CD14-positive monocyte (primary cell): ENCODE results near the gene FOSB. TPM values are rescaled to one million over a fixed set of nuclear protein-coding genes. Genes with fewer than 3 reads are reported as not detected.

ENCODE experiments used
- DNase-seq, 3 donors: peaks; one replicate each; pipeline ENCODE4 v3.0.0-alpha.2; 2011 to 2022
- H2AFZ ChIP-seq: 2 replicates; pipeline ENCODE4 v1.6.0; 2012; ENCODE audit warnings: mild to moderate bottlenecking, low read depth, low read length, inconsistent platforms; ENCODE audit not compliant: insufficient read depth, poor library complexity, severe bottlenecking
- H3K27ac ChIP-seq, 2 donors: 1 replicate in 1 of 2; 2 replicates in 1 of 2; pipeline ENCODE4 v1.5.1; 2012 to 2013; ENCODE audit warnings: low read length in 2 of 2, control low read depth in 1 of 2, inconsistent platforms in 1 of 2, low read depth in 1 of 2, mild to moderate bottlenecking in 1 of 2
- H3K27me3 ChIP-seq, 2 donors: one replicate each; pipeline versions ENCODE4 v1.6.0 to v1.6.1; 2011 to 2013; ENCODE audit warnings: low read length in 2 of 2; ENCODE audit not compliant: control insufficient read depth in 2 of 2, insufficient read depth in 2 of 2
- H3K36me3 ChIP-seq, 2 donors: replicated peaks in 1 of 2; 1 replicate in 1 of 2; 2 replicates in 1 of 2; pipeline versions ENCODE4 v1.5.1 to v1.6.1; 2012 to 2013; ENCODE audit warnings: low read length in 2 of 2, control low read depth in 1 of 2, inconsistent platforms in 1 of 2, mild to moderate bottlenecking in 1 of 2; ENCODE audit not compliant: insufficient read depth in 2 of 2, control insufficient read depth in 1 of 2
- H3K4me1 ChIP-seq, 2 donors: 1 replicate in 1 of 2; 2 replicates in 1 of 2; pipeline versions ENCODE4 v1.5.1 to v1.6.1; 2012 to 2013; ENCODE audit warnings: low read length in 2 of 2, control low read depth in 1 of 2, inconsistent platforms in 1 of 2, mild to moderate bottlenecking in 1 of 2, moderate library complexity in 1 of 2; ENCODE audit not compliant: insufficient read depth in 2 of 2, control insufficient read depth in 1 of 2
- H3K4me2 ChIP-seq: replicated peaks from 2 replicates; pipeline ENCODE3; 2012; ENCODE audit warnings: low read length, moderate library complexity, mild to moderate bottlenecking; ENCODE audit not compliant: poor library complexity, severe bottlenecking; ENCODE audit errors: extremely low read depth
- H3K4me3 ChIP-seq, 3 experiments: fragments of 200-600 bp in 1 of 3; sonication (generic) in 1 of 3; replicated peaks in 1 of 3; 1 replicate in 2 of 3; 2 replicates in 1 of 3; pipeline ENCODE4 v1.5.1; 2011 to 2013; ENCODE audit warnings: low read length in 3 of 3, mild to moderate bottlenecking in 3 of 3, control low read depth in 2 of 3, low read depth in 2 of 3, inconsistent platforms in 1 of 3, moderate library complexity in 1 of 3
- H3K79me2 ChIP-seq: 2 replicates; pipeline ENCODE4 v1.6.0; 2012; ENCODE audit warnings: mild to moderate bottlenecking, control low read depth, inconsistent platforms, low read length, moderate library complexity; ENCODE audit not compliant: insufficient read depth
- H3K9ac ChIP-seq: 2 replicates; pipeline ENCODE4 v1.6.0; 2017; ENCODE audit warnings: low read length, mild to moderate bottlenecking; ENCODE audit not compliant: insufficient read depth, poor library complexity, severe bottlenecking
- H3K9me3 ChIP-seq, 2 donors: replicated peaks in 1 of 2; 1 replicate in 1 of 2; 2 replicates in 1 of 2; pipeline versions ENCODE4 v1.5.1 to v1.6.1; 2012 to 2013; ENCODE audit warnings: low read length in 2 of 2, control low read depth in 1 of 2; ENCODE audit not compliant: control insufficient read depth in 1 of 2, insufficient read depth in 1 of 2
- H4K20me1 ChIP-seq: 2 replicates; pipeline ENCODE4 v1.6.0; 2012; ENCODE audit warnings: mild to moderate bottlenecking, low read length, control low read depth, moderate library complexity; ENCODE audit not compliant: insufficient read depth
- H3K27ac Mint-ChIP-seq, 7 donors: one replicate each; pipeline ENCODE4 v1.8.0; 2020; ENCODE audit warnings: mild to moderate bottlenecking in 7 of 7, mixed read lengths in 7 of 7, moderate library complexity in 6 of 7, inconsistent platforms in 2 of 7
- H3K27me3 Mint-ChIP-seq, 3 donors: one replicate each; pipeline ENCODE4 v1.8.0; 2021 to 2022; ENCODE audit warnings: low read depth in 3 of 3, mild to moderate bottlenecking in 3 of 3, mixed read lengths in 3 of 3, moderate library complexity in 3 of 3, inconsistent platforms in 1 of 3
- H3K36me3 Mint-ChIP-seq, 2 donors: one replicate each; pipeline ENCODE4 v1.8.0; 2020; ENCODE audit warnings: mixed read lengths in 2 of 2, inconsistent platforms in 1 of 2, mild to moderate bottlenecking in 1 of 2
- H3K4me1 Mint-ChIP-seq: one replicate; pipeline ENCODE4 v1.8.0; 2020; ENCODE audit warnings: mild to moderate bottlenecking, mixed read lengths
- H3K4me3 Mint-ChIP-seq, 2 donors: one replicate each; pipeline ENCODE4 v1.8.0; 2020; ENCODE audit warnings: mild to moderate bottlenecking in 2 of 2, mixed read lengths in 2 of 2, moderate library complexity in 1 of 2
- H3K9me3 Mint-ChIP-seq, 7 donors: one replicate each; pipeline ENCODE4 v1.8.0; 2020 to 2022; ENCODE audit warnings: mixed read lengths in 7 of 7, mild to moderate bottlenecking in 6 of 7, moderate library complexity in 6 of 7, inconsistent platforms in 2 of 7
- CTCF ChIP-seq: fragments of 200-600 bp; IDR thresholded peaks from one replicate; pipeline ENCODE4 v1.8.0; 2022; ENCODE audit warnings: antibody characterized with exemption, mild to moderate bottlenecking
- WGBS: methylation state at CpG from one replicate; pipeline ENCODE4 v1.1.5; 2013; ENCODE audit warnings: missing lambda C conversion rate; ENCODE audit not compliant: insufficient coverage; 5-methylcytosine and 5-hydroxymethylcytosine counted together
- intact Hi-C, 2 donors: fragments of 100-400 bp; cut with micrococcal nuclease; formaldehyde crosslinking; loops; one replicate each; pipeline versions ENCODE4 v1.15.0 to v1.15.1; 2023
- polyA plus RNA-seq, 3 donors: library from polyadenylated mRNA; depleted of rRNA in 1 of 3; unstranded in 2 of 3; stranded (reverse) in 1 of 3; fragments of 300-500 nt in 2 of 3; fragments of >200 nt in 1 of 3; fragmentation: Illumina TruSeq in 2 of 3; gene quantifications; 1 replicate in 2 of 3; 2 replicates in 1 of 3; pipeline ENCODE4 v1.2.3, GENCODE V29; 2012 to 2021

The FOSB gene
- polyA plus RNA-seq, 3 donors = 27.3 to 840 (median 28.2) TPM

DNA sequence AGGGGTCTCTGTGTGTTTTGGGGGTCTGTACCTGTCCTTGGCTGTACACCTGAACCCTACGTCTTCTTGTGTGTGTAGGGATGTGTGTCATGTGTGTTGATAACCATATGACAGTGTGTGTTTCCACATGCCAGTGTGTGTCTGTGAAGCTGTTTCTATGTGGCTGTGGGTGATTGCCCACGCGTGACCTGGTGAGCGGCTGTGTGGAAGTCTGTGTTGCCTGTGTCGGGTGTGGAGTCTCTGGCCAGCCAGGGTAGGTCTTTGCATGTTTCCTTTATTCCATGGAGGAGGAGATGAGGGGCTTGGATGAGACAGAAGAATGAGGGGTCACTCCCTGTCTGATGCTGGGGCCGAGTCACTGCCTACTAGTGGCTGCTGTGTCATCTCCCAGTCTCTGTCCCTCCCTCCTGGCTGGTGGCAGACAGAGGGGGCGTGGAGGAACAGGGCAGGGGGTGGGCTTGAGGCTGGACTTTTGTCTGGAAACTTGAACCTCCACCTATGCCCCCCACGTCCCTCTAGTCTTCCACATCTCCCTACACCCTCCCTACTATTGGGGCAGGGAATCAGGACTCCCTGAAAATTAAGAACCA, 2.8 kb upstream of the FOSB start:
- intact Hi-C loops = no loop called here
- Mint-ChIP-seq H3K27ac (peak overlapping the region; percentile 44 to 85 (median 81)), H3K27me3 (peaks cover 18 to 39% (median 37%) of the 10 kb centered on the region in 3 donors), H3K36me3 (peaks cover 4 to 6% of the 10 kb centered on the region in 2 donors), H3K9me3 (peaks cover 0 to 23% (median 9%) of the 10 kb centered on the region in 7 donors), H3K4me3 (peak overlapping the region in 1 of 2 donors; percentile 62), H3K4me1 (peaks cover 19% of the 10 kb centered on the region)
- DNase-seq = peak; percentile 44 to 47 (median 44)
- H3K9ac ChIP-seq = no peak overlapping the region
- H3K36me3 ChIP-seq = no peaks in the 10 kb centered on the region
- H3K27ac ChIP-seq = no peak overlapping the region
- H3K4me1 ChIP-seq = peaks cover 9 to 10% of the 10 kb centered on the region in 2 donors
- H2AFZ ChIP-seq = no peak overlapping the region
- H3K4me2 ChIP-seq = no peak overlapping the region
- H3K79me2 ChIP-seq = no peaks in the 10 kb centered on the region
- no peak overlapping the region for H3K4me3 ChIP-seq
- peaks cover 21% of the 10 kb centered on the region for H4K20me1 ChIP-seq
- WGBS = 86% methylated on average over 6 of the region's 8 CpGs
- no peaks in the 10 kb centered on the region for H3K9me3 ChIP-seq
- H3K27me3 ChIP-seq = peaks cover 0 to under 1% of the 10 kb centered on the region in 2 donors
- no peak for TF ChIP-seq CTCF

- peak overlapping the region; percentile 85 to 97 (median 94) for H3K27ac Mint-ChIP-seq
- intact Hi-C loops = loop anchor here (1.0 to 2.0 kb wide), 2 partner anchors 11 to 16 kb away; no protein-coding TSS in a partner anchor
- peak overlapping the region; percentile 52 for H2AFZ ChIP-seq
- 3% methylated on average over 5 of the region's 11 CpGs for WGBS
- peak in 2 of 3 donors; percentile 46 for DNase-seq
- peaks cover 23 to 28% of the 10 kb centered on the region in 2 donors for H3K36me3 Mint-ChIP-seq
- peak overlapping the region; percentile 81 for H3K4me2 ChIP-seq
- peaks cover 33 to 55% (median 55%) of the 10 kb centered on the region in 3 donors for H3K27me3 Mint-ChIP-seq
- peaks cover 0 to 5% of the 10 kb centered on the region in 2 donors for H3K9me3 ChIP-seq
- TF ChIP-seq CTCF = no peak
- H3K4me1 Mint-ChIP-seq = peaks cover 35% of the 10 kb centered on the region
- peak overlapping the region; percentile 88 to 96 for H3K27ac ChIP-seq
- peaks cover 11 to 22% of the 10 kb centered on the region in 2 donors for H3K27me3 ChIP-seq
- H3K4me1 ChIP-seq = peaks cover 30% of the 10 kb centered on the region in 2 donors
- H4K20me1 ChIP-seq = peaks cover 43% of the 10 kb centered on the region
- H3K79me2 ChIP-seq = no peaks in the 10 kb centered on the region
- H3K4me3 Mint-ChIP-seq = peak overlapping the region; percentile 69 to 99
- H3K4me3 ChIP-seq = peak overlapping the region; percentile 84 to 98 (median 87)
- H3K9ac ChIP-seq = peak overlapping the region; percentile 96
- peaks cover 0 to 6% of the 10 kb centered on the region in 2 donors for H3K36me3 ChIP-seq
- H3K9me3 Mint-ChIP-seq = peaks cover 10 to 42% (median 21%) of the 10 kb centered on the region in 7 donors
Observed at GRCh38 chr19:45467115-45467455, 711 bp upstream of the FOSB start.
